Uterus (tissue), 4 donors: ENCODE results near the gene RNF39. TPM values are rescaled to one million over a fixed set of nuclear protein-coding genes. Genes with fewer than 3 reads are reported as not detected.
"Not testable (repeated sequence)": the region's sequence is repeated elsewhere in the genome, so short reads cannot be mapped to it uniquely, and the experiment has no call there.

Experiments used
- DNase-seq, 2 donors: peaks; one replicate each; pipeline ENCODE4 v3.0.0-alpha.2; 2019 to 2020
- H3K27ac ChIP-seq, 2 donors: fragments of 200-600 bp; sonication (generic); 1 replicate in 1 of 2; 2 replicates in 1 of 2; pipeline ENCODE4 v1.5.1; 2016 to 2018
- H3K27me3 ChIP-seq, 2 donors: fragments of 200-600 bp; sonication (generic); one replicate each; pipeline ENCODE4 v1.5.1; 2018 to 2019; ENCODE audit warnings: control low read depth in 1 of 2
- H3K36me3 ChIP-seq, 2 donors: fragments of 200-600 bp; sonication (generic); one replicate each; pipeline ENCODE4 v1.5.1; 2019; ENCODE audit warnings: control low read depth in 1 of 2
- H3K4me1 ChIP-seq, 2 donors: fragments of 200-600 bp; sonication (generic); one replicate each; pipeline ENCODE4 v1.5.1; 2018 to 2019; ENCODE audit warnings: control low read depth in 1 of 2
- H3K4me3 ChIP-seq, 2 donors: fragments of 200-600 bp; sonication (generic); 1 replicate in 1 of 2; 2 replicates in 1 of 2; pipeline ENCODE4 v1.5.1; 2018 to 2019; ENCODE audit warnings: mild to moderate bottlenecking in 1 of 2
- H3K9me3 ChIP-seq, 2 donors: fragments of 200-600 bp; sonication (generic); one replicate each; pipeline ENCODE4 v1.5.1; 2019; ENCODE audit warnings: control low read depth in 1 of 2
- CTCF ChIP-seq, 4 experiments: fragments of 200-600 bp in 2 of 4; fragments of 450-650 bp in 2 of 4; sonication (generic) in 2 of 4; IDR thresholded peaks; one replicate each; pipeline ENCODE4 v1.5.1; 2016 to 2019; ENCODE audit warnings: antibody characterized with exemption in 4 of 4, mild to moderate bottlenecking in 2 of 4, moderate library complexity in 1 of 4
- POLR2A ChIP-seq, 2 donors: fragments of 450-650 bp; IDR thresholded peaks; one replicate each; pipeline ENCODE4 v1.6.1; 2016; ENCODE audit warnings: antibody characterized with exemption in 2 of 2, mild to moderate bottlenecking in 1 of 2, moderate library complexity in 1 of 2
- intact Hi-C: fragments of 100-400 bp; cut with DNase I; formaldehyde crosslinking; loops from one replicate; pipeline ENCODE4 v1.15.1; 2023; ENCODE audit warnings: low total_unique reads
- total RNA-seq, 4 donors: library from RNA; depleted of rRNA in 3 of 4; stranded (reverse); fragments of >200 nt in 3 of 4; gene quantifications; one replicate each; pipeline versions ENCODE4 v1.1.0 to v1.2.4, GENCODE V29; 2014 to 2023
- donor health status: DM: yes; HTN: yes; CAD: no.

The RNF39 gene
- under 1 TPM in 2 of 4 donors, not detected in 2; 0.21 to 0.83 TPM for total RNA-seq

- Histone ChIP-seq H3K4me3 (peak within 1 kb of the TSS in 1 of 2 donors; percentile 7), H3K27me3 (peaks cover 12 to 20% of the 10 kb centered on the region in 2 donors), H3K9me3 (no peaks in the 10 kb centered on the region), H3K4me1 (peaks cover 0 to 20% of the 10 kb centered on the region in 2 donors), H3K27ac (no peak within 1 kb of the TSS), H3K36me3 (no peaks in the 10 kb centered on the region)
- peak in 1 of 2 donors; percentile 21 for TF ChIP-seq POLR2A (IDR thresholded peaks at IDR 0.05)
- no peak for TF ChIP-seq CTCF (IDR thresholded peaks at IDR 0.05)
- no peak for DNase-seq
- intact Hi-C loops: no loop called here
Measured at GRCh38 chr6:30075094-30075789, at the start of gene RNF39. Gene RNF39, minus strand, starts transcription at chr6:30075769. Its CDS starts 184 bp downstream, at chr6:30075585.

- Histone ChIP-seq H3K4me3 (no peak overlapping the region), H3K4me1 (no peaks in the 10 kb centered on the region), H3K36me3 (no peaks in the 10 kb centered on the region), H3K27me3 (no peaks in the 10 kb centered on the region), H3K27ac (no peak overlapping the region), H3K9me3 (no peaks in the 10 kb centered on the region)
- TF ChIP-seq CTCF (IDR thresholded peaks at IDR 0.05) (no peak), POLR2A (IDR thresholded peaks at IDR 0.05) (no peak)
- intact Hi-C loops: no loop called here
- no peak for DNase-seq
Measured at GRCh38 chr6:30122515-30122914, 46.9 kb upstream of the RNF39 start.

- H3K9me3 ChIP-seq: no peaks in the 10 kb centered on the region
- H3K36me3 ChIP-seq: no peaks in the 10 kb centered on the region
- intact Hi-C loops: no loop called here
- DNase-seq: no peak
- no peaks in the 10 kb centered on the region for H3K4me1 ChIP-seq
- H3K4me3 ChIP-seq: no peak overlapping the region
- H3K27me3 ChIP-seq: no peaks in the 10 kb centered on the region
- no peak overlapping the region for H3K27ac ChIP-seq
- no peak for TF ChIP-seq POLR2A (IDR thresholded peaks at IDR 0.05)
Measured at GRCh38 chr6:30121446-30122366, 46.1 kb upstream of the RNF39 start.

GRCh38 chr6:30118691-30119090 is 43.1 kb upstream of the RNF39 start:
- H3K4me1 ChIP-seq, DNase-seq, intact Hi-C loops, H3K4me3 ChIP-seq, H3K9me3 ChIP-seq, H3K27ac ChIP-seq, H3K36me3 ChIP-seq: not testable (repeated sequence)
- H3K27me3 ChIP-seq: peaks cover 0 to 11% of the 10 kb centered on the region in 2 donors

GRCh38 chr6:30116724-30117123 is 41.2 kb upstream of the RNF39 start:
- intact Hi-C loops: no loop called here
- no peak for DNase-seq
- TF ChIP-seq CTCF (IDR thresholded peaks at IDR 0.05) (no peak), POLR2A (IDR thresholded peaks at IDR 0.05) (no peak)
- no peaks in the 10 kb centered on the region for H3K9me3 ChIP-seq
- H3K36me3 ChIP-seq: no peaks in the 10 kb centered on the region
- no peak overlapping the region for H3K4me3 ChIP-seq
- no peak overlapping the region for H3K27ac ChIP-seq
- H3K4me1 ChIP-seq: no peaks in the 10 kb centered on the region
- H3K27me3 ChIP-seq: peaks cover 0 to 19% of the 10 kb centered on the region in 2 donors

GRCh38 chr6:30113841-30114240 is 38.3 kb upstream of the RNF39 start:
- intact Hi-C loops: no loop called here
- Histone ChIP-seq H3K27ac (no peak overlapping the region), H3K9me3 (no peaks in the 10 kb centered on the region), H3K36me3 (no peaks in the 10 kb centered on the region), H3K4me3 (no peak overlapping the region), H3K27me3 (peaks cover 0 to 19% of the 10 kb centered on the region in 2 donors), H3K4me1 (no peaks in the 10 kb centered on the region)
- DNase-seq: no peak
- TF ChIP-seq POLR2A (IDR thresholded peaks at IDR 0.05) (no peak), CTCF (IDR thresholded peaks at IDR 0.05) (no peak)
